OCI-LY7 (cell line): Measurements from ENCODE around the gene ARHGAP26. TPM values are rescaled to one million over a fixed set of nuclear protein-coding genes. Genes with fewer than 3 reads are reported as not detected.

Experiments used
- BruUV-seq: library from RNA; stranded (reverse); fragments of 400-500 nt; replicated peaks from 2 replicates; lab custom pipeline; 2021; lab: Mats Ljungman, UMichigan
- CTCF ChIA-PET: fragments of 300-600 bp; sonication (Branson Sonifier 250); formaldehyde crosslinking; loops from one replicate; lab custom pipeline; 2022; ENCODE audit warnings: antibody characterized with exemption; ENCODE audit not compliant: unreplicated experiment; lab: Charles Lee
- POLR2A ChIA-PET: fragments of 300-600 bp; sonication (Branson Sonifier 250); formaldehyde crosslinking; loops from one replicate; lab custom pipeline; 2022; ENCODE audit warnings: antibody characterized with exemption; lab: Charles Lee
- DNase-seq: peaks from one replicate; pipeline ENCODE4 v3.0.0-alpha.2; 2015; ENCODE audit warnings: low spot score
- H2AFZ ChIP-seq: fragments of 200-600 bp; sonication (generic), shearing (Covaris generic); 2 replicates; pipeline ENCODE4 v1.6.1; 2014; ENCODE audit warnings: mild to moderate bottlenecking, antibody characterized with exemption, low read length, moderate library complexity
- H3K27ac ChIP-seq: fragments of 200-600 bp; sonication (generic); 2 replicates; pipeline ENCODE4 v1.5.1; 2014; ENCODE audit warnings: mixed run types, low read depth, mild to moderate bottlenecking, moderate library complexity, low read length, inconsistent platforms; ENCODE audit not compliant: poor library complexity, severe bottlenecking
- H3K36me3 ChIP-seq: fragments of 200-600 bp; sonication (generic); 2 replicates; pipeline ENCODE4 v1.6.1; 2014; ENCODE audit warnings: mild to moderate bottlenecking, antibody characterized with exemption, low read length, moderate library complexity, mixed read lengths; ENCODE audit not compliant: insufficient read depth
- H3K4me1 ChIP-seq: fragments of 200-600 bp; sonication (generic); 2 replicates; pipeline ENCODE4 v1.5.1; 2014; ENCODE audit warnings: mild to moderate bottlenecking, low read length; ENCODE audit not compliant: insufficient read depth, poor library complexity, severe bottlenecking
- H3K4me2 ChIP-seq: fragments of 200-600 bp; sonication (generic); 2 replicates; pipeline ENCODE4 v1.6.1; 2014; ENCODE audit warnings: mild to moderate bottlenecking, low read length
- H3K4me3 ChIP-seq: fragments of 200-600 bp; sonication (generic); 2 replicates; pipeline ENCODE4 v1.5.1; 2014; ENCODE audit warnings: mild to moderate bottlenecking, low read depth, low read length; ENCODE audit not compliant: poor library complexity, severe bottlenecking
- H3K79me2 ChIP-seq: fragments of 200-600 bp; sonication (generic); 2 replicates; pipeline ENCODE4 v1.6.1; 2016; ENCODE audit warnings: low read depth, mild to moderate bottlenecking, low read length, moderate library complexity, mixed read lengths; ENCODE audit not compliant: insufficient read depth
- H3K9me2 ChIP-seq: fragments of 200-600 bp; sonication (generic); 2 replicates; pipeline ENCODE4 v1.6.1; 2016; ENCODE audit warnings: mild to moderate bottlenecking, low read length, mixed read lengths; ENCODE audit not compliant: insufficient read depth
- H3K9me3 ChIP-seq: fragments of 200-600 bp; sonication (generic); 2 replicates; pipeline ENCODE4 v1.6.1; 2014; ENCODE audit warnings: mild to moderate bottlenecking, mixed run types, low read length, mixed read lengths
- H4K20me1 ChIP-seq: fragments of 200-600 bp; sonication (generic); 2 replicates; pipeline ENCODE4 v1.6.1; 2014; ENCODE audit warnings: mild to moderate bottlenecking, antibody characterized with exemption, low read length, moderate library complexity, mixed read lengths; ENCODE audit not compliant: insufficient read depth
- EZH2phosphoT487 ChIP-seq: fragments of 200-600 bp; sonication (generic); IDR thresholded peaks from 2 replicates; pipeline ENCODE4 v1.6.1; 2018; ENCODE audit warnings: low read depth, borderline replicate concordance, mild to moderate bottlenecking, mixed run types, antibody characterized with exemption, low read length, moderate library complexity, mixed read lengths
- intact Hi-C: fragments of 100-400 bp; cut with micrococcal nuclease; formaldehyde crosslinking; loops from one replicate; pipeline ENCODE4 v1.10.0; 2022; ENCODE audit not compliant: unreplicated experiment
- total RNA-seq, 2 experiments: library from RNA; depleted of rRNA in 1 of 2; stranded (reverse); fragments of >200 nt in 1 of 2; shearing (Covaris generic) in 1 of 2; gene quantifications; 2 replicates each; pipeline ENCODE4 v1.2.3, GENCODE V29; 2014 to 2022
- TF ChIP-seq, protein P1 (sequence below): fragments of 200-600 bp; sonication (generic); conservative IDR thresholded peaks from 2 replicates; pipeline ENCODE4 v1.5.1; 2014; ENCODE audit warnings: mild to moderate bottlenecking, antibody characterized with exemption, low read length, moderate library complexity, mixed read lengths

ARHGAP26 gene
- total RNA-seq, 2 experiments from 2014 or later: 7.0 to 19.1 TPM

GRCh38 chr5:142958944-142959682, 188.9 kb downstream of the ARHGAP26 start:
- intact Hi-C loops: no loop called here
- no peak for DNase-seq
- no peak overlapping the region for H2AFZ ChIP-seq
- TF ChIP-seq, protein P1, sequence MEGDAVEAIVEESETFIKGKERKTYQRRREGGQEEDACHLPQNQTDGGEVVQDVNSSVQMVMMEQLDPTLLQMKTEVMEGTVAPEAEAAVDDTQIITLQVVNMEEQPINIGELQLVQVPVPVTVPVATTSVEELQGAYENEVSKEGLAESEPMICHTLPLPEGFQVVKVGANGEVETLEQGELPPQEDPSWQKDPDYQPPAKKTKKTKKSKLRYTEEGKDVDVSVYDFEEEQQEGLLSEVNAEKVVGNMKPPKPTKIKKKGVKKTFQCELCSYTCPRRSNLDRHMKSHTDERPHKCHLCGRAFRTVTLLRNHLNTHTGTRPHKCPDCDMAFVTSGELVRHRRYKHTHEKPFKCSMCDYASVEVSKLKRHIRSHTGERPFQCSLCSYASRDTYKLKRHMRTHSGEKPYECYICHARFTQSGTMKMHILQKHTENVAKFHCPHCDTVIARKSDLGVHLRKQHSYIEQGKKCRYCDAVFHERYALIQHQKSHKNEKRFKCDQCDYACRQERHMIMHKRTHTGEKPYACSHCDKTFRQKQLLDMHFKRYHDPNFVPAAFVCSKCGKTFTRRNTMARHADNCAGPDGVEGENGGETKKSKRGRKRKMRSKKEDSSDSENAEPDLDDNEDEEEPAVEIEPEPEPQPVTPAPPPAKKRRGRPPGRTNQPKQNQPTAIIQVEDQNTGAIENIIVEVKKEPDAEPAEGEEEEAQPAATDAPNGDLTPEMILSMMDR: no peak
- TF ChIP-seq EZH2phosphoT487: no peak
- no peaks in the 10 kb centered on the region for H3K9me2 ChIP-seq
- H3K27ac ChIP-seq: no peak overlapping the region
- CTCF ChIA-PET: interaction anchor here (0.9 to 1.7 kb wide), 2 partner anchors 270 to 860 kb away, joined by 3 to 4 read pairs; no protein-coding TSS in a partner anchor
- H3K4me3 ChIP-seq: no peak overlapping the region
- H3K4me2 ChIP-seq: no peak overlapping the region
- POLR2A ChIA-PET: interaction anchor here (0.5 to 0.9 kb wide), 9 partner anchors 10 to 971 kb away, joined by 3 to 6 read pairs (median 3); no protein-coding TSS in a partner anchor
- H3K4me1 ChIP-seq: no peaks in the 10 kb centered on the region
- no peaks in the 10 kb centered on the region for H3K79me2 ChIP-seq
- no peaks in the 10 kb centered on the region for H3K36me3 ChIP-seq
- H3K9me3 ChIP-seq: no peaks in the 10 kb centered on the region
- H4K20me1 ChIP-seq: no peaks in the 10 kb centered on the region
- no TSS peak for BruUV-seq

DNA sequence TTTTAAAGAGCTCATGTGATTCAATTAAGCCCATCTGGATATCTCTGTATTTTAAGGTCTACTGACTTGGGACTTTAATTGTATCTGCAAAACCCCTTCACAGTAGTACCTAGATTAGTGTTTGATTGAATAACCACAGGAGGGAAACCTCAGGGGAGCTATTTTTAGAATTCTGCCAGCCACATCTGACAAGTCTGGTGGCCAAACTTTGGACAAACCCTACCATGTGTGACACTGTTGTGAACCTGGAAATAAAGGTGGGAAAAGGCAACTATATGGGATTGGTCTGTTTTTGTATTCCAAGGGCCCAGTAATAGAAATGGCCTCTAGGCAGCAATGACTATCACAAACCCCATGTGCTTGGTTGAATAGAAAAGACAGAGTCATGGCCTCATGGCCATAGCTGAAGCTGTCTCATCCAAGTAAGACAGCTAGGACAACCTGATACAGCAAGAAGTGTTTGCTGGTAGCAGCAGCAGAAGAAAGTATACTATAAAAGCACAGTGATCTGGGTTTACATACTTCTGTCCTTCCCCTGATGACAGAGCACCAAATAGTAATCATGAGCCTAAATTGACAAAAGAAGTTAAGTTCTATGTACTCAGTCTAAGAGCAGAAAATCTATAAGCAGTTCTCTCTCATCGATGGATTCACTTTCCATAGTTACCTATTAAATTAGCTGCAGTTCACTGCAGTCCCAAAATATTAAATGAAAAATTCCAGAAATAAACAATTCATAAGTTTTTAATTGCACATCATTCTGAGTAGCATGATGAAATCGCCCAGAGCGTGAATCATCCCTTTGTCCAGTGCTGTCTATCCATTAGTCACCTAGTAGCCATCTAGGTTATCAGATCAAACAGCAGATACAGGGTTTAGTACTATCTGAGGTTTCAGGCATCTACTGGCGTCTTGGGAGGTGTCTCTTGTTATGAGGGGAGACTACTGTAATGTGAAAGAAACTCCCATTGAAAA, 189.8 kb downstream of the ARHGAP26 start:
- POLR2A ChIA-PET: interaction anchor here (0.5 to 0.7 kb wide), 4 partner anchors 11 to 1028 kb away, joined by 3 to 7 read pairs (median 3); no protein-coding TSS in a partner anchor
- CTCF ChIA-PET: interaction anchor here (0.9 to 1.7 kb wide), 2 partner anchors 269 to 860 kb away, joined by 3 to 4 read pairs; no protein-coding TSS in a partner anchor
- no TSS peak for BruUV-seq
- H3K36me3 ChIP-seq: no peaks in the 10 kb centered on the region
- intact Hi-C loops: no loop called here
- no peak overlapping the region for H3K4me3 ChIP-seq
- H2AFZ ChIP-seq: no peak overlapping the region
- no peak overlapping the region for H3K27ac ChIP-seq
- H4K20me1 ChIP-seq: no peaks in the 10 kb centered on the region
- H3K9me2 ChIP-seq: no peaks in the 10 kb centered on the region
- no peaks in the 10 kb centered on the region for H3K79me2 ChIP-seq
- TF ChIP-seq, protein P1: no peak
- no peak for TF ChIP-seq EZH2phosphoT487
- no peak overlapping the region for H3K4me2 ChIP-seq
- H3K4me1 ChIP-seq: no peaks in the 10 kb centered on the region
- H3K9me3 ChIP-seq: no peaks in the 10 kb centered on the region
- DNase-seq: no peak
